Tibial nerve (tissue), 4 donors: ENCODE data around the gene OSBPL8. TPM values are rescaled to one million over a fixed set of nuclear protein-coding genes. Genes with fewer than 3 reads are reported as not detected.
A peak's percentile ranks its signal among the peaks of the same experiment; 100 is the strongest.

Source experiments
- DNase-seq, 2 donors: peaks; one replicate each; pipeline ENCODE4 v3.0.0-alpha.2; 2019; ENCODE audit warnings: low spot score in 2 of 2
- H3K27ac ChIP-seq, 4 donors: fragments of 200-600 bp; sonication (generic) in 3 of 4; one replicate each; pipeline ENCODE4 v1.5.1; 2017 to 2019; ENCODE audit warnings: mild to moderate bottlenecking in 1 of 4
- H3K27me3 ChIP-seq, 2 donors: fragments of 200-600 bp; sonication (generic) in 1 of 2; one replicate each; pipeline versions ENCODE4 v1.5.1 to v1.6.0; 2017 to 2019
- H3K36me3 ChIP-seq, 3 donors: fragments of 200-600 bp; sonication (generic); one replicate each; pipeline ENCODE4 v1.5.1; 2018 to 2019
- H3K4me1 ChIP-seq, 4 donors: fragments of 200-600 bp; sonication (generic) in 3 of 4; one replicate each; pipeline ENCODE4 v1.5.1; 2017 to 2019
- H3K4me3 ChIP-seq, 4 donors: fragments of 200-600 bp; sonication (generic) in 3 of 4; one replicate each; pipeline ENCODE4 v1.5.1; 2017 to 2019; ENCODE audit warnings: mild to moderate bottlenecking in 1 of 4, moderate library complexity in 1 of 4
- H3K9me3 ChIP-seq, 4 donors: fragments of 200-600 bp; sonication (generic) in 3 of 4; one replicate each; pipeline ENCODE4 v1.5.1; 2017 to 2019
- CTCF ChIP-seq, 5 experiments: fragments of 200-600 bp in 3 of 5; fragments of 450-650 bp in 2 of 5; sonication (generic) in 3 of 5; IDR thresholded peaks; one replicate each; pipeline ENCODE4 v1.5.1; 2016 to 2019; ENCODE audit warnings: antibody characterized with exemption in 5 of 5, mild to moderate bottlenecking in 3 of 5, moderate library complexity in 2 of 5
- EP300 ChIP-seq, 2 donors: sonication (generic); formaldehyde crosslinking; IDR thresholded peaks; one replicate each; pipeline ENCODE4 v1.6.1; 2017; ENCODE audit warnings: antibody characterized with exemption in 2 of 2, mild to moderate bottlenecking in 1 of 2
- POLR2A ChIP-seq, 2 donors: fragments of 450-650 bp; IDR thresholded peaks; one replicate each; pipeline ENCODE4 v1.6.1; 2017; ENCODE audit warnings: antibody characterized with exemption in 2 of 2, mild to moderate bottlenecking in 2 of 2, moderate library complexity in 2 of 2
- WGBS, 2 donors: methylation state at CpG; one replicate each; pipeline ENCODE4 v1.1.5; 2018; 5-methylcytosine and 5-hydroxymethylcytosine counted together
- total RNA-seq, 4 donors: library from RNA; depleted of rRNA; stranded (reverse); fragments of >200 nt; gene quantifications; one replicate each; pipeline ENCODE4 v1.1.0, GENCODE V29; 2016

Gene OSBPL8
- total RNA-seq, 4 donors from 2014 or later, result 90.9 to 151 (median 119) TPM

GRCh38 chr12:76588881-76589565 lies 29.5 kb upstream of the OSBPL8 start:
- peak overlapping the region in 2 of 4 donors; percentile 44 to 72 for H3K27ac ChIP-seq
- TF ChIP-seq POLR2A (IDR thresholded peaks at IDR 0.05) (no peak), EP300 (IDR thresholded peaks at IDR 0.05) (peak in 1 of 2 donors; percentile 74), CTCF (IDR thresholded peaks at IDR 0.05) (no peak)

GRCh38 chr12:76587428-76588178 lies 28.0 kb upstream of the OSBPL8 start:
- WGBS, 2 donors, result 75 to 81% methylated on average over 3 of the region's 3 CpGs
- Histone ChIP-seq H3K9me3 (no peaks in the 10 kb centered on the region), H3K27ac (peak overlapping the region in 2 of 4 donors; percentile 39 to 72), H3K4me1 (no peaks in the 10 kb centered on the region), H3K36me3 (no peaks in the 10 kb centered on the region), H3K4me3 (no peak overlapping the region), H3K27me3 (no peaks in the 10 kb centered on the region)
- no peak for DNase-seq
- TF ChIP-seq EP300 (IDR thresholded peaks at IDR 0.05), result peak in 1 of 2 donors; percentile 19
- TF ChIP-seq CTCF (IDR thresholded peaks at IDR 0.05), result no peak

More at GRCh38 chr12:76588881-76589565, 29.5 kb upstream of the OSBPL8 start:
- no peaks in the 10 kb centered on the region for H3K36me3 ChIP-seq
- H3K4me3 ChIP-seq, result no peak overlapping the region
- no peaks in the 10 kb centered on the region for H3K4me1 ChIP-seq
- DNase-seq, result peak in 1 of 2 donors; percentile 27
- H3K9me3 ChIP-seq, result no peaks in the 10 kb centered on the region
- H3K27me3 ChIP-seq, result no peaks in the 10 kb centered on the region

GRCh38 chr12:76586764-76587395 lies 27.3 kb upstream of the OSBPL8 start:
- TF ChIP-seq CTCF (IDR thresholded peaks at IDR 0.05) (peak; percentile 48 to 67 (median 59)), EP300 (IDR thresholded peaks at IDR 0.05) (no peak), POLR2A (IDR thresholded peaks at IDR 0.05) (no peak)
- Histone ChIP-seq H3K9me3 (no peaks in the 10 kb centered on the region), H3K27me3 (no peaks in the 10 kb centered on the region), H3K36me3 (no peaks in the 10 kb centered on the region), H3K4me1 (no peaks in the 10 kb centered on the region), H3K27ac (peak overlapping the region in 2 of 4 donors; percentile 39 to 50), H3K4me3 (no peak overlapping the region)
- peak in 1 of 2 donors; percentile 70 for DNase-seq
- WGBS, 2 donors, result 63% methylated on average over 3 of the region's 3 CpGs

- no peak overlapping the region for H3K4me3 ChIP-seq
- H3K9me3 ChIP-seq, result peaks cover 0 to 13% (median 0%) of the 10 kb centered on the region in 4 donors
- no peaks in the 10 kb centered on the region for H3K4me1 ChIP-seq
- no peaks in the 10 kb centered on the region for H3K27me3 ChIP-seq
- 83% methylated on average over 3 of the region's 3 CpGs for WGBS, 2 donors
- no peaks in the 10 kb centered on the region for H3K36me3 ChIP-seq
- TF ChIP-seq POLR2A (IDR thresholded peaks at IDR 0.05), result no peak
- no peak for TF ChIP-seq EP300 (IDR thresholded peaks at IDR 0.05)
- TF ChIP-seq CTCF (IDR thresholded peaks at IDR 0.05), result no peak
- no peak overlapping the region for H3K27ac ChIP-seq
- DNase-seq, result no peak
These were observed 23.7 kb upstream of the OSBPL8 start for GRCh38 chr12:76583301-76583700.
